CD4-positive, CD25-positive, alpha-beta regulatory T cell (primary cell): Measurements from ENCODE around the gene CHST7. TPM values are rescaled to one million over a fixed set of nuclear protein-coding genes. Genes with fewer than 3 reads are reported as not detected.

Experiments
- ATAC-seq, 2 donors: fragments of 150-1000 bp; cut with Tn5 transposase; one replicate each; pipeline ENCODE4 v1.10.0; 2021; ENCODE audit warnings: low read depth in 2 of 2, moderate number of reproducible peaks in 2 of 2, moderate library complexity in 1 of 2
- DNase-seq, 3 donors: peaks; one replicate each; pipeline versions ENCODE4 v3.0.0 to v3.0.0-alpha.2; 2012 to 2022; ENCODE audit warnings: mixed read lengths in 1 of 3
- H3K27ac ChIP-seq: one replicate; pipeline ENCODE4 v1.7.0; 2013; ENCODE audit warnings: mild to moderate bottlenecking, low read length; ENCODE audit not compliant: insufficient read depth, poor library complexity, severe bottlenecking
- H3K27me3 ChIP-seq: one replicate; pipeline ENCODE4 v1.7.0; 2013; ENCODE audit warnings: low read length; ENCODE audit not compliant: control insufficient read depth, insufficient read depth
- H3K36me3 ChIP-seq: one replicate; pipeline ENCODE4 v1.7.0; 2013; ENCODE audit warnings: mild to moderate bottlenecking, low read length, moderate library complexity; ENCODE audit not compliant: control insufficient read depth, insufficient read depth
- H3K4me1 ChIP-seq: 2 replicates; pipeline ENCODE4 v1.7.0; 2013; ENCODE audit warnings: mild to moderate bottlenecking, low read length; ENCODE audit not compliant: insufficient read depth, control insufficient read depth, poor library complexity, severe bottlenecking
- H3K4me3 ChIP-seq: one replicate; pipeline ENCODE4 v1.7.0; 2013; ENCODE audit warnings: low read depth, mild to moderate bottlenecking, low read length, moderate library complexity
- H3K9me3 ChIP-seq, 2 experiments: 1 replicate in 1 of 2; 2 replicates in 1 of 2; pipeline ENCODE4 v1.7.0; 2013; ENCODE audit warnings: low read length in 2 of 2, mild to moderate bottlenecking in 1 of 2, moderate library complexity in 1 of 2; ENCODE audit not compliant: control insufficient read depth in 2 of 2
- H3K27ac Mint-ChIP-seq, 3 donors: one replicate each; pipeline ENCODE4 v1.8.0; 2020 to 2022; ENCODE audit warnings: mild to moderate bottlenecking in 3 of 3, mixed read lengths in 3 of 3, moderate library complexity in 2 of 3
- H3K27me3 Mint-ChIP-seq: one replicate; pipeline ENCODE4 v1.8.0; 2022; ENCODE audit warnings: mild to moderate bottlenecking, mixed read lengths
- H3K36me3 Mint-ChIP-seq: one replicate; pipeline ENCODE4 v1.8.0; 2020; ENCODE audit warnings: mixed read lengths
- H3K4me1 Mint-ChIP-seq, 4 donors: one replicate each; pipeline ENCODE4 v1.8.0; 2020 to 2022; ENCODE audit warnings: mixed read lengths in 4 of 4, mild to moderate bottlenecking in 1 of 4
- H3K4me3 Mint-ChIP-seq, 4 donors: one replicate each; pipeline ENCODE4 v1.8.0; 2020 to 2022; ENCODE audit warnings: mild to moderate bottlenecking in 4 of 4, mixed read lengths in 4 of 4, moderate library complexity in 3 of 4
- H3K9me3 Mint-ChIP-seq, 7 donors: one replicate each; pipeline ENCODE4 v1.8.0; 2020 to 2022; ENCODE audit warnings: mixed read lengths in 7 of 7, mild to moderate bottlenecking in 3 of 7, moderate library complexity in 2 of 7
- polyA plus RNA-seq, 4 donors: library from polyadenylated mRNA; unstranded; fragments of 300-500 nt; fragmentation: Illumina TruSeq; gene quantifications; one replicate each; pipeline ENCODE4 v1.2.3, GENCODE V29; 2021
- total RNA-seq: library from RNA; stranded (reverse); gene quantifications from one replicate; pipeline ENCODE4 v1.2.3, GENCODE V29; 2022

CHST7 gene
- total and polyA plus RNA-seq, 5 donors from 2014 or later, result 19.5 to 41.0 (median 35.0) TPM

DNA sequence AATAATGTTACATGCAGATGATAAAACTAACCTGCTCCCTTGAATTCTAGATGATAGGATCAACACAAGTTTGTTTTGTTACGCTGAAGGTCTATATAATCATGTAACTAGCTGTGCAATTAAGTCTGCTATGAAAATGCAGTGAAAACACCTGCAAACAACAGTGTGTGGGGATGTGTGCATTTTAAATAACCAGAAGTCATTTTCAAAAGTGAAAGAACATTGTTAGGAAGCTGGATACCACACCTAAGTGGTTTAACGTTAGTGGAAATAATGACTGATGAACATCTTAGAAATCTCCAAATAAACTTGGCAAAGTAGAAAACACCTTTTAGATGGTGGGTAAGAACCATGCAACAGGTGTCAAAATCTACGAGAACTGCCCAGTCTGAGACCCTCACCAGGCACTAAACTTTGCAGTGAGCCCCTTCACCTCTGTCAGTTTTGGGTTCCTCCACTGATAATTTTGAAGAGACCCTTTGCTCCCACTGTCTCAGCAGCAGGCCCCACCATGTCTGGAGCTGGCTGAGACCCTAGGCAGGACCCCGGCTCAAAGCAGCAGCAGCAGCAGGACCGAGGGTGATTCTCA is 36.6 kb downstream of the CHST7 start:
- Mint-ChIP-seq H3K36me3 (no peaks in the 10 kb centered on the region), H3K27ac (peak overlapping the region in 1 of 3 donors; percentile 17), H3K4me3 (peak overlapping the region in 2 of 4 donors; percentile 1 to 65), H3K4me1 (peaks cover 11 to 56% (median 26%) of the 10 kb centered on the region in 4 donors), H3K27me3 (no peaks in the 10 kb centered on the region), H3K9me3 (no peaks in the 10 kb centered on the region)
- Histone ChIP-seq H3K9me3 (no peaks in the 10 kb centered on the region), H3K36me3 (no peaks in the 10 kb centered on the region), H3K27me3 (no peaks in the 10 kb centered on the region), H3K4me3 (peak overlapping the region; percentile 34), H3K27ac (peak overlapping the region; percentile 45), H3K4me1 (peaks cover 40% of the 10 kb centered on the region)
- DNase-seq (peak in 1 of 3 donors; percentile 57), ATAC-seq (peak in 1 of 2 donors; percentile 36)

DNA sequence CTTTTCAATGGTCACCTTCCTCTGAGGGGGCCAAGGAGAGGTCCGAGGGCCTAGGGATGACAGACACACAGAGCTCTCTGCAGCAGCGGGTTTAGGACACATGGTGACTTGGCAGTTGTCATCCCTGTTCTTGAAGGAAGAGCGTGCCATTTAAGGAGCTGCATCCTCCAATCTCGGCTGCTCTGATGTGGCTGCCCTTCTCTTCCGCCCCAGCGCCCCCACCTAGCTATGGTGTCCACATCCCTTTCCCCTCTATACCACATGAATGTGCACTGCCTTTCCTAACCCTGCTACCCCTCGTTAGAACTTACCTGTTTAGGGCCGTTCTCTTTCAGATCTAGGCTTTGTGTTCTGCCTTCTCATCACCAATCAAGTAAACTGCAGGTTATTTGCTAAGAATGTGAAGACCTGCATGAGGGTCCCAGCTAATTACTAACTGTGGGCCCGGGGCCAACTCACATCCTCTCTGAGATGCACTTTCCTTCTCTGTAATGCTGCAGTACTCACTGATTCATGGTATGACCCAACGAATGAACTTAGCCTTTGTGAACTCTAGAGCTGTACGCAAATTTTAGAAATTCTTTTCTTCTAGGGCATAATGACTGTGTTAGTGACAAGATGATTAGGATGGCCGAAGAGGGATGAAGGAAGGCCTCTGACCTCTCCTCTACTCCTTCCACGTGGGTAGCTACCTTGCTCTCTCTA is 38.2 kb downstream of the CHST7 start:
- ATAC-seq (peak; percentile 81 to 90), DNase-seq (peak; percentile 8 to 79 (median 58))
- Mint-ChIP-seq H3K9me3 (no peaks in the 10 kb centered on the region), H3K4me3 (peak overlapping the region; percentile 20 to 78 (median 70)), H3K27ac (peak overlapping the region; percentile 11 to 61 (median 34)), H3K27me3 (no peaks in the 10 kb centered on the region), H3K4me1 (peaks cover 12 to 56% (median 28%) of the 10 kb centered on the region in 4 donors), H3K36me3 (no peaks in the 10 kb centered on the region)
- H3K9me3 ChIP-seq, result no peaks in the 10 kb centered on the region
- H3K4me1 ChIP-seq, result peaks cover 41% of the 10 kb centered on the region
- peak overlapping the region; percentile 59 for H3K4me3 ChIP-seq
- H3K36me3 ChIP-seq, result no peaks in the 10 kb centered on the region
- no peaks in the 10 kb centered on the region for H3K27me3 ChIP-seq
- peak overlapping the region; percentile 37 for H3K27ac ChIP-seq

DNA sequence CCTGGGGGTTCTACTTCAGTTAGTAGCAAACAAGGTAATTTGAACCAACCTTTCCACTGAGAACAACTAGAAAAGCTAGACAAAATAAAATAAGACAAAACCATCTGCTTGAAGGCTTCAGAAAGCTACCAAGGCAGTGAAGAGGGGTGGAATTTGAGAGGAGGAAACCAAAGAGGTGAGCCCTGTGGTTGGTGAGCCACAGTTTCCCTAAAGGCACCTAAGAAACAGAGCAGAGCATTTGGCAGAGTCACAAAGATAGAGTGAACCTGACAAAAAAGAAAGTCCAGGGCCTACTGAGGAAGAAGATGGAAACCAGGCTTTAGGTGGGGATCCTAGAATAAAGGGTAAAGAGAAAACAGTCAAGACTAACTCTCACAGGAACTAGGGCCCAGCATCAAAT is 44.3 kb downstream of the CHST7 start:
- H3K27ac Mint-ChIP-seq, result peak overlapping the region in 1 of 3 donors; percentile 92
- H3K4me1 Mint-ChIP-seq, result peaks cover 13 to 31% (median 21%) of the 10 kb centered on the region in 4 donors
- Histone ChIP-seq H3K27ac (no peak overlapping the region), H3K4me1 (peaks cover 24% of the 10 kb centered on the region), H3K27me3 (no peaks in the 10 kb centered on the region), H3K36me3 (peaks cover 5% of the 10 kb centered on the region), H3K4me3 (peak overlapping the region; percentile 37), H3K9me3 (no peaks in the 10 kb centered on the region)
- H3K36me3 Mint-ChIP-seq, result peaks cover 3% of the 10 kb centered on the region
- ATAC-seq (no peak), DNase-seq (no peak)
- peak overlapping the region in 2 of 4 donors; percentile 30 to 50 for H3K4me3 Mint-ChIP-seq
- no peaks in the 10 kb centered on the region for H3K27me3 Mint-ChIP-seq
- H3K9me3 Mint-ChIP-seq, result peaks cover 0 to 3% (median 0%) of the 10 kb centered on the region in 7 donors

DNA sequence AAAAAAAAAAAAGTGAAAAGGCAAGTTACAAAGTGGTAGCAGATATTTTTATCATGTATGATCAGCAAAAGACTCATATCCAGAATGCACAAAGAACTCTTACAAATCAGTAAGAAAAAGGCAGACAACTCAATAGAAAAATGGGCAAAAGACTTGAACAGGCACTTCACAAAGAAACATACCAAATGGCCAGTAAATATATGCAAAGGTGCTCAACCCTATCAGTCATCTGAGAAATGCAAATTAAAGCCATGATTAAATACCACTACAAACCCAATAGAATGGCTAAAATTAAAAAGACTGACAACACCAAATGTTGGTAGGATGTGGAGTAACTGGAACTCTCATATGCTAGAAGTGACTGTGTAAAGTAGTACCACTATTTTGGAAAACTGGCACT is 45.4 kb downstream of the CHST7 start:
- Mint-ChIP-seq H3K36me3 (peaks cover 3% of the 10 kb centered on the region), H3K4me3 (no peak overlapping the region), H3K27ac (peak overlapping the region in 1 of 3 donors; percentile 56), H3K9me3 (peaks cover 0 to 3% (median 0%) of the 10 kb centered on the region in 7 donors), H3K4me1 (peaks cover 11 to 21% (median 16%) of the 10 kb centered on the region in 4 donors), H3K27me3 (no peaks in the 10 kb centered on the region)
- no peak for DNase-seq
- Histone ChIP-seq H3K4me3 (no peak overlapping the region), H3K27me3 (no peaks in the 10 kb centered on the region), H3K36me3 (peaks cover 5% of the 10 kb centered on the region), H3K27ac (no peak overlapping the region), H3K4me1 (peaks cover 16% of the 10 kb centered on the region), H3K9me3 (no peaks in the 10 kb centered on the region)
- ATAC-seq, result no peak

DNA sequence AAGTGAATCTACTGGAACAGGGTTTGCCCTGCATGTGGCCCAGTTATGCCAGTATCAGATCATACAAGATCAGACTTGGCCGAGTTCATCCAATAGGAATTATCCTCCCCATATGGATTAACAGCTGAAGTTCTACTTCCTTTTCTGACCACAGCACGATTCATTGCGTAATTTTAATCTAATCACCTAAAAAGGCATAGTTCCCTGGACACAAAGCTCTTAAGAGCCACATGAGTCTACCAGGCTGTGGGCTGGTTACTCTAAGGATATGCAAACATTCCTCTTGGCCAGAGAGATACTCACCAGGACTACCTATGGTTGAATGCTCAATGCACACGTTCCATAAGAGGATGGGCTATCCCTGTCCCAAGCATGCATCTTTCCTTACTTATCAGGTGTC is 46.9 kb downstream of the CHST7 start:
- Mint-ChIP-seq H3K9me3 (peaks cover 0 to 3% (median 0%) of the 10 kb centered on the region in 7 donors), H3K36me3 (peaks cover 3% of the 10 kb centered on the region), H3K4me1 (peaks cover 11 to 18% (median 13%) of the 10 kb centered on the region in 4 donors), H3K27ac (no peak overlapping the region), H3K27me3 (no peaks in the 10 kb centered on the region), H3K4me3 (no peak overlapping the region)
- no peaks in the 10 kb centered on the region for H3K27me3 ChIP-seq
- H3K36me3 ChIP-seq, result peaks cover 5% of the 10 kb centered on the region
- DNase-seq, result no peak
- no peak overlapping the region for H3K27ac ChIP-seq
- ATAC-seq, result no peak
- H3K4me3 ChIP-seq, result no peak overlapping the region
- H3K9me3 ChIP-seq, result no peaks in the 10 kb centered on the region
- peaks cover 16% of the 10 kb centered on the region for H3K4me1 ChIP-seq

DNA sequence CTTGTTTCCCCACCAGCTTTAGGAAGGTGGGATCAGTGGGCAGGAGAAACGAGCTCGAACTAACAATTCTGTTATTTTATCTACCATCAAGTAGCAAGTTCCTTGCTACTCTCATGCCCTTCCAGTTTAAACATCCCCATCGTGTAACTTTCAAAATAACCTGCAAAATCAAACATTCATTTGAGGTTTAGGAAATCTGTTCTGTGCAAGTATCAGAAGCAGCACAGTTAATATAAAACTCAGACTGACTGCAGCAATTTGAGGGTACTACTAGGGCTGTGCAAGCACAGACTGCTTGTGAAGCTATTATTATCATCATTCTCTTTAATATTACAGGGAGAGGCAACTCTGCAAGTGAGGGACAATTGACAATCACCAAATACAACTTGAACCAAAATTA is 48.0 kb downstream of the CHST7 start:
- H3K27me3 ChIP-seq, result no peaks in the 10 kb centered on the region
- H3K27me3 Mint-ChIP-seq, result no peaks in the 10 kb centered on the region
- no peak overlapping the region for H3K4me3 ChIP-seq
- H3K9me3 Mint-ChIP-seq, result peaks cover 0 to 3% (median 0%) of the 10 kb centered on the region in 7 donors
- no peak for ATAC-seq
- H3K36me3 Mint-ChIP-seq, result peaks cover 4% of the 10 kb centered on the region
- no peak for DNase-seq
- H3K4me1 ChIP-seq, result peaks cover 18% of the 10 kb centered on the region
- H3K9me3 ChIP-seq, result no peaks in the 10 kb centered on the region
- H3K4me3 Mint-ChIP-seq, result no peak overlapping the region
- peaks cover 5% of the 10 kb centered on the region for H3K36me3 ChIP-seq
- no peak overlapping the region for H3K27ac Mint-ChIP-seq
- no peak overlapping the region for H3K27ac ChIP-seq
- peaks cover 12 to 24% (median 16%) of the 10 kb centered on the region in 4 donors for H3K4me1 Mint-ChIP-seq

DNA sequence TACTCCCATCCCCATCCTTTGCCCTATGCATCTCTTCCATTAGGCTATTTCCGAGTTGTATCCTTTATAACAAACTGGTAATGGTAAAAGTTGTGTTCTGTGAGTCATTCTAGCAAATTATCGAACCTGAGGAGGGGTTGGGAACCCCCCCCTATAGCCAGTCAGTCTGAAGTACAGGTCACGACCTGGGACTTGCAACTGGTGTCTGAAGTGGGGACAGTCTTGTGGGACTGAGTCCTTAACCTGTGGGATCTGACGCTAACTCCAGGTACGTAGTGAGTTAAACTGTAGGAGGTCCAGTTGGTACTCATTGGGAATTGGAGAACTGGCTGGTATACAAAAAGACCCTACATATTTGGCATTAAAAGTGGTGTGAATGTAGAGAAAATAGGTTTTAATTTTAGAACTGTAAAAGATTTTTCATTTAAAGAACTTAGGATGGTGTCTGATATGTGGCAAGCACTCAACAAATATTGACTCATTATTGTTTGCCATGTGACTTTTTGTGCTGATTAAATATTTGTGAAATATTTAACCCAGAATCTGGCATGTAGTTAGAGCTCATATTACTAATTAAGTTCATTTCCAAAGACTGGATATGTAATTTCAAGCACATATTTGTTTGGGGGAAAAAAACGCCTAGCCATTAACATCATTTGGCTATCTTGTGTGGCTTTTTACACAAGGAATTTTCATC is 50.7 kb downstream of the CHST7 start:
- Histone ChIP-seq H3K9me3 (no peaks in the 10 kb centered on the region), H3K4me3 (no peak overlapping the region), H3K36me3 (peaks cover 1% of the 10 kb centered on the region), H3K4me1 (peaks cover 27% of the 10 kb centered on the region), H3K27ac (no peak overlapping the region), H3K27me3 (no peaks in the 10 kb centered on the region)
- no peak overlapping the region for H3K27ac Mint-ChIP-seq
- peaks cover 3% of the 10 kb centered on the region for H3K36me3 Mint-ChIP-seq
- no peaks in the 10 kb centered on the region for H3K27me3 Mint-ChIP-seq
- DNase-seq (no peak), ATAC-seq (no peak)
- peaks cover 0 to 3% (median 0%) of the 10 kb centered on the region in 7 donors for H3K9me3 Mint-ChIP-seq
- H3K4me3 Mint-ChIP-seq, result no peak overlapping the region
- H3K4me1 Mint-ChIP-seq, result peaks cover 0 to 33% (median 22%) of the 10 kb centered on the region in 4 donors
